Fibroblast of lung (primary cell): Measurements from ENCODE around the gene PRKAG3.

ENCODE experiments used
- CTCF ChIP-seq, 2 donors: IDR thresholded peaks in 1 of 2; conservative IDR thresholded peaks in 1 of 2; 1 replicate in 1 of 2; 2 replicates in 1 of 2; pipeline ENCODE4 v1.5.1; 2011 to 2012; ENCODE audit warnings: low read length in 2 of 2, control low read depth in 1 of 2, inconsistent platforms in 1 of 2, low read depth in 1 of 2, mild to moderate bottlenecking in 1 of 2
- EZH2 ChIP-seq: IDR thresholded peaks from 2 replicates; pipeline ENCODE4 v1.5.1; 2012; ENCODE audit warnings: low read length, control low read depth, mild to moderate bottlenecking; ENCODE audit errors: missing control alignments

- no peak for TF ChIP-seq CTCF (conservative IDR thresholded peaks at IDR 0.05 in 1 of 2, IDR thresholded peaks at IDR 0.05 in 1 of 2; ENCODE audit: low read depth in 1 of 2, low read length in 2 of 2)
- TF ChIP-seq EZH2, result no peak
Observed at GRCh38 chr2:218830526-218831306, 887 bp downstream of the PRKAG3 start.
